CD4-positive, alpha-beta T cell treated with Interferon alpha-2 for 1 hour (primary cell): ENCODE data around the gene NPB.

Experiments
- DNase-seq, 2 donors: peaks; one replicate each; pipeline ENCODE4 v3.0.0-alpha.2; 2020 to 2022

Gene NPB

GRCh38 chr17:81941484-81942166 is 39.6 kb downstream of the NPB start:
- no peak for DNase-seq

DNA sequence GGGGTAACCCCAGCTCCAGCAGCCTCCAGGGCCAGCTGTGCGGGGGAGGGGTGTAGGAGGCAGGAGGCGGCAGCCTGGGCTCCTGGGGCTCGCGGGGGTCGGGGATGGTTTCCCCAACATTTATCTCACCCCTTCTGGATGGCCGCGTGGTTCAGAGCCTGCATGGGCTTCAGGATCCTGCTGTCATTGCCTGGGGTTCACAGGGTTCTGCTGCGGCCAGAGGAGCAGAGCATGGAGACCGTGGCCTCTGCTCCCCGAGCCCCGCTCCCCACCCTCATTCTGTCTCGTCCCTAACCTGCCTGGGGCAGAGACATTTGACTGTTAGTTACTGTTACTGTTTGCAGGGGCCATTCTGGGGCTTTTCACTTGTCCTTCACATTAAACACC is 40.1 kb downstream of the NPB start:
- DNase-seq = no peak

DNA sequence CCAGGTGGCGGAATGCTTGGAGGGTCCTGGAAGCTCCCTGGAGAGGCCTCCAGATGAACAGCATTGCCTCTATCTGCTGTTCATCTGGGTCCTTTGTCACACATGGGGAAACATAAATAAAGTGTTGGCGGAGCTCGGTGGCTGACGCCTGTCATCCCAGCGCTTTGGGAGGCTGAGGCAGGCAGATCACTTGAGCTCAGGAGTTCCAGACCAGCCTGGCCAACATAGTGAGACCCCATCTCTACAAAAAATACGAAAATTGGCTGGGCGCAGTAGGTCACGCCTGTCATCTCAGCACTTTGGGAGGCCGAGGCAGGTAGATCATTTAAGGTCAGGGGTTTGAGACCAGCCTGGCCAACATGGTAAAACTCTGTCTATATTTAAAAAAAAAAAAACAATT is 42.8 kb downstream of the NPB start:
- no peak for DNase-seq

- DNase-seq = no peak
Observed at GRCh38 chr17:81947189-81947588, 45.2 kb downstream of the NPB start, which contains the start of gene MYADML2. MYADML2 (minus strand) TSS chr17:81947233; CDS start chr17:81941741, 5,492 bp downstream.

DNA sequence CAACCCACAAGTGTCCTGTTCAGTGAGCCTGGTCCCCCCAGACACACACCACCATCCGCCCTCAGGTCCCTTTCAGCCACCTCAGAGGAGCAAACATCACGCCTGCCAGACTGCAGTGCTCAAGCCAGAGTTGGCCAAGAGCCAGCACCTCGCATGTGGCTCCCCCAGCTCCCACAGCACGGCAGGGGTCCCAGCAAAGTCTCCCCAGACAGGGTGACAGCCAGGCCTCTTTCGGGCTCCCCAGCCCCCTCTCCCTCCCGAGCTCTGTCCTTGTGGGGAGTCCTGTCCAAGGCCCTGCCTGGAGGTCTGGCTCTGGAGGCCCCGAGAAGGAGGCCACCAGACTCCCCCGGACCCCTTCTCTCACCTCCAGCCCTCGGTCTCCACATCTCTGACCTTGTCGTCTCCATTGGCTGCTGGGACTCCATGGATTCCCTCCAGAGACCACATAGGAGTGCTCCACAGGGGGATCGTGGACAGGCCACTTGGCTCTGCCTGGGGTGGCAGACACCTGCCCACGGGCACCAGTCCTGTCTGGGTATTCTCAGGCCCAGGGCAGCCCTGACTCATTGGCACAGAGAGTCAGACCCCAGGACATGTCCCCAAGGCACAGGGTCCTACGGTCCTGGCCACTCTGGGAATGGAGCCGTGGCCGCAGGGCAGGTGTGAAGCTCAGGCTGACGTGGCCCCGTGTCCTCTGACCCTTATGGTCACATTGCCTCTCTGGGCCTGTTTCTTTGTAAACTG is 46.8 kb downstream of the NPB start:
- no peak for DNase-seq

DNA sequence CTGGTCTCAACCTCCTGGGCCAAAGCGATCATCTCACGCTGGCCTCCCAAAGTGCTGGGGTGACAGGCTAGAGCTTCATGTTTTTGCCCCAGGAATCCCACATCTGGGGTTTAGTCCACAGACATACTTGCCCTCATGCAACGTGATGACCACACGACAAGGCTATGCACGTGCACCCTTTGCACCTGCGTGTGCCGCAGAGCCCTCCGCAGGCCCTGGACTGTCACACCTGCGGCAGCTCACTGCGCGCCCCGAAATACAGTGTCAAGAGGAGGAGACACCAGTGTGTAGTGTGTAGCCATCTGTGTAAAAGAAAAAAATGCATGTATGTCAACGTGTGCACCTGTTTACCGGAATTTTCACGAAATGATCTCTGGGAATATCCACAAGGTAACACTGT is 48.5 kb downstream of the NPB start:
- no peak for DNase-seq

DNA sequence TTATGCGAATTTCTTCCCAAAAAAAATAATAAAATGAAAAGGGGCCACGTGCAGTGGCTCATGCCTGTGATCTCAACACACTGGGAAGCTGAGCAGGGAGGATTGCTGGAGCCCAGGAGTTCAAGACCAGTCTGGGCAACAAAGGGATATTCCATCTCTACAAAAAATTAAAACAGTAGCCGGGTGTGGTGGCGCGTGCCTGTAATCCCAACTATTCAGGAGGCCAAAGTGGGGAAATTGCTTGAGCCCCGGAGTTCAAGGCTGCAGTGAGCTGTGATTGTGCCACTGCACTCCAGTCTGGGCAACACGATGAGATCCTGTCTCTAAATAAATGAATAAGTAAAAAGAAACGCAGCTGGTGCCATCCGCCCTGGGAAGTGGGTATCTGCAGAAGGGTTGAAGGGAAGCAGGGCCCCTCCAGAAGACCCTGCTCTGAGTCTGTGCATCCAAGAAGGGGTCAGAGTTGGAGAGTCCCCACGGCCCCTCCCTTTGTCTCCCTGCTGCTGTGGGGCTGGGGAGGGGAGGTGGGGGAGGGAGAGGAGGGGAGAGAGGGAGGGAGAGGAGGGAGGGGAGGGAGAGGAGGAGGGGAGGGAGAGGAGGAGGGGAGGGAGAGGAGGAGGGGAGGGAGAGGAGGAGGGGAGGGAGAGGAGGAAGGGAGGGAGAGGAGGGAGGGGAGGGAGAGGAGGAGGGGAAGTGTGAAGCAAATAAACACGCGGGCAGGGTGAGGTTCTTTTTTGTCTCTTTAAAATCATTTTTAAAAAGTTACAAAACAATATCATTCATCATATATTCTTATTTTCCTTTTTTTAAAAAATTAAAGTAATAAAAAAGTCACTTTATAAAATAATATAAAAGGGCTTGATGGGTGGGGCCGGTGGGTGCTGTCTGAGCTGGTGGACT is 50.0 kb downstream of the NPB start:
- no peak for DNase-seq
